DMS 273 (cell line): ENCODE data around the gene DHX58.

Source experiments
- DNase-seq: peaks from one replicate; lab custom pipeline; 2025; ENCODE audit not compliant: unreplicated experiment; lab: John Stamatoyannopoulos, UW

DHX58 gene

DNA sequence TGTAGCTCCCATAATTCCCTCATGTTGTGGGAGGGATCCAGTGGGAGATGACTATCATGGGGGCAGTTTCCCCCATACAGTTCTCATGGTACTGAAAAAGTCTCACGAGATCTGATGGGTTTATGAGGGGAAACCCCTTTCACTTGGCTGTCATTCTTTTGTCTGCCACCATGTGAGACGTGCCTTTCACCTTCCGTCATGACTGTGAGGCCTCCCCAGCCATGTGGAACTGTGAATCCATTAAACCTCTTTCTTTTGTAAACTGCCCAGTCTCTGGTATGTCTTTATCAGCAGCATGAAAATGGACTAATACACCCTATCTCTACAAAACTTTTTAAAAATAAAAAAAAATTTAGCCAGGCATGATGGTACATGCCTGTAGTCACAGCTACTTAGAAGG, 55.9 kb downstream of the DHX58 start:
- DNase-seq: no peak

DNA sequence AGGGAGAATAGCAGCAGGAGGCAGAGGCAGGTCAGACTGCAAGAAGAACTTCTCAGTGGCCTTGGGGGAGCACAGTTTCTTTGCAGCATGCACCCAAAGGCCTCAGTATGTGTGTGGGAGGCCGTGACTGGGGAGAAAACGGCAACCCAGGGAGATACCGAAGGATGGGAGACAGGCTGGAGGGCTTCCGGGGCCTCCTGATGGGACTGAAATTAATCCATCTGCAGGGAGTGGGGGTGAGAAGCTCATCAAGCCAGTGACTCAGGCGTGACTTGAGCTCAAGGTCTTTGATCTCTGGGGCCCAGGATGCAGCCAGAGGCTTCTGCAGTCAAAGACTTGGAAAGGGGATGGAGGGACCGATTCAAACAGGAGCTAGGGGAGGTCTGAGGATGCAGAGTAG, 57.0 kb downstream of the DHX58 start:
- DNase-seq: no peak

DNA sequence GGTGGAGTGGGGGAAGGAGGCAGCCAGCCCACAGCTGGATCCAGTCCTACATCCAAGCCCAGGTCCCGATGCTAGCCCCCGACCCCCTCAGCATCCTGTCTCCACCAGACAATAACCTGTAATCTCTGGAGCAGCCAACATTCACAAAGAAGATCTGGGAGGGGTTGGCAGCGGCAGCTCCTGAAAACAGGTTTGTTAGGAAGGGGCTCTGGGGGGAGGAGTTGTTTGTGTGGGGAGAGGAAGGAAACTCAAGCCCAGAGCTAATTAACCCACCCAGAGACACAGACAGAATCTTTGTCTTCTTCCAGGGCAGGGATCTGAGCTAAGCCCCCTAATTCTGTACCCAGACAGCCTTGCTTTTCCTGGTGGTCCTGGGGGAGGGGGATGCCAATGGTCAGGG, 57.5 kb downstream of the DHX58 start:
- DNase-seq: no peak

DNA sequence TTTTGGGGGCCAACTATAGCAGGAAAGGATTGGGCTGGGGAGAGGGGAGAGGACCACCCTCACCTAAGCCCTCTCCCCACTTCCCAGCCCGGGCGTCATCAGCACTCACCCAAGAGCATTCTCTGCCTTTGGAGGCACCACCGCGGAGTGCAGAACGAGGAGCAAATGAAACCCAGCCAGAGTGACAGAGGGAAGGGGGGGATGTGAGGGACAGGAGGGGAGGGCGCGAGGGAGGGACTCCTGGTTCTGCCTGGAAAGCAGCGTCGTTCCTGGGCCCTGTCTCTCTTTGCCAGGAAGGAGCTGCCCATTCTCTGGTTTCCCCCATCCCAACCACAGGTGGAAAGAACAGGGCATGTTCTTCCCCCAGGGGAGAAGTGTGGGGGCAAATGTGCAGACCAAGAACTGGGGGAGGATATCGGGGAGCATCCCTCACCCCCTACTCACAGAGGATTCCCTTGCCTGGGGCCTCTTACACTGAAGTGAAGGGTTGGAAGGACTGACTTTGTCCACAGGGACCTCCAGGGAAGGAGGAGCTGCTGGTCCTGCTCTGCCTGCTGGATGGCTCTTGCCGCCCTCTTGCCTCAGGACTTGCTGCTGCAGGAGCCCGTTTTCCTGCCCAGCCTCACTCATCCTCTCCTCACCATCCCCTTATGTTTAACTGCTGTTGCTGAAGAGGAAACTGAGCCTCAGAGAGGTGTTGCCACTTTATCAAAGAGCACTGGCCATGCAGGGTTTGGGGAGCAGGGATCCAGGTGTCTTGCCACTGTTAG, 58.6 kb downstream of the DHX58 start:
- DNase-seq: no peak

DNA sequence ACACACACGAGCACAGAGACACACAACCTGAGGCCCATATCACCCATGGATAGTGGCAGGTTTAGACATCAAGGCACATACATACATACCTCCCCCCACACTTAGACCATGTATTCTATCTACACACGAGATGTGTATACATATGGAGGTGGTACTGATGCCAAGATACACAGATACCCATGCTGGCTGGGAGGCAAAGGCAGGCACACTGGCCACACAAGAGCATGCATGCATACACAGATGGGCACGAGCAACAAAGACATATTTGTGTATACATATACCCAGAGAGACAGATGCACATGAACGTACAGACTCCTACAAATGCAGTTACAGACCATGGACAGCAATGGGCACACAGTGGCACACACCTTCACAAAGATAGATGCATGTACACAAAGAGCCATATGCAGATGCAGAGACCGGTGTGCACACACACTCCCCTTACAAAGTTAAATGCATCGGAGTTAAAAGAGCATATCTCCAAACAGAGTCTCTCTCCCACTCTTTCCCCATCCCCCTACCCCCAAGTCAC, 60.1 kb downstream of the DHX58 start:
- DNase-seq: no peak

DNA sequence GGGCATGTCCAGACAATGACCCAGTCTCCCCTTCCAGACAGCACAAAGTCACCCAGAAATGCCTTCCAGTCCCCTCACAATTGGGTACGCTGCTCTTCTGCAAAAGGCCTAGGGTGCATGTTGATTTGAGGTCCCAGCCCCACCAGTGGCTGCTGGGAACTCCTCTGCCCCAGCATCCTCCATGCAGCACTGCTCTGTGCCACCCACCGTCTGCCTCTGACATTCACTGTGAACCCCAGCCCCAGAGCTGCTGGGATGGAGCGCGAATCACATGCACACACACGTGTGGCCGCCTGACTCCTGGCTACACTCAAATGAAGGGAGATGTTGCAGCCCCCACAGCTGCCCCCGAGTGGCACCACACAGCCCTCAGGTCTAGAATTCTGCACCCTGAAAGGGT, 60.9 kb downstream of the DHX58 start:
- DNase-seq: no peak
